ENCODE results near the gene NDC1.
A peak's percentile ranks its signal among the peaks of the same experiment; 100 is the strongest.

Gene NDC1

GRCh38 chr1:53811414-53811851, 26.7 kb downstream of the NDC1 start:
- Histone ChIP-seq H3K27me3 (replicated peaks; ENCODE audit: insufficient read depth, low read length) (no peaks in the 10 kb centered on the region), H3K9ac (ENCODE audit: low read length) (no peak overlapping the region), H3K4me3 (ENCODE audit: low read length) (no peak overlapping the region), H3K27ac (ENCODE audit: low read length) (no peak overlapping the region), H3K79me2 (ENCODE audit: low read length) (no peaks in the 10 kb centered on the region), H3K9me2 (replicated peaks; ENCODE audit: insufficient read depth, low read length) (no peaks in the 10 kb centered on the region), H4K20me1 (ENCODE audit: insufficient read depth, low read length) (no peaks in the 10 kb centered on the region), H2AFZ (ENCODE audit: low read length) (no peak overlapping the region), H3K4me2 (ENCODE audit: low read depth, low read length) (no peak overlapping the region), H3K4me1 (ENCODE audit: low read length) (no peaks in the 10 kb centered on the region), H3F3A (ENCODE audit: insufficient read depth, low read length) (no peaks in the 10 kb centered on the region), H3K9me3 (replicated peaks; ENCODE audit: insufficient read depth, low read length) (no peaks in the 10 kb centered on the region), H3K36me3 (replicated peaks; ENCODE audit: insufficient read depth, low read length) (no peaks in the 10 kb centered on the region; the same call in 1 of the 2 replicates)
- TF ChIP-seq CTCF (IDR thresholded peaks at IDR 0.05; ENCODE audit: low read length): peak; percentile 46
- no peak for TF ChIP-seq EZH2phosphoT487 (IDR thresholded peaks at IDR 0.05; ENCODE audit: low read length)
- TF ChIP-seq EZH2 (optimal IDR thresholded peaks at IDR 0.05; ENCODE audit: low read depth, low read length): no peak
- no peak for DNase-seq

- Histone ChIP-seq H3F3A (ENCODE audit: insufficient read depth, low read length) (no peaks in the 10 kb centered on the region), H3K4me2 (ENCODE audit: low read depth, low read length) (no peak overlapping the region), H3K4me3 (ENCODE audit: low read length) (no peak overlapping the region), H3K9me2 (replicated peaks; ENCODE audit: insufficient read depth, low read length) (no peaks in the 10 kb centered on the region), H3K27ac (ENCODE audit: low read length) (no peak overlapping the region), H3K4me1 (ENCODE audit: low read length) (no peaks in the 10 kb centered on the region), H4K20me1 (ENCODE audit: insufficient read depth, low read length) (no peaks in the 10 kb centered on the region), H3K9me3 (replicated peaks; ENCODE audit: insufficient read depth, low read length) (no peaks in the 10 kb centered on the region), H3K27me3 (replicated peaks; ENCODE audit: insufficient read depth, low read length) (no peaks in the 10 kb centered on the region), H3K9ac (ENCODE audit: low read length) (no peak overlapping the region), H2AFZ (ENCODE audit: low read length) (no peak overlapping the region), H3K79me2 (ENCODE audit: low read length) (no peaks in the 10 kb centered on the region), H3K36me3 (replicated peaks; ENCODE audit: insufficient read depth, low read length) (no peaks in the 10 kb centered on the region; the same call in 1 of the 2 replicates)
- no peak for DNase-seq
- TF ChIP-seq CTCF (IDR thresholded peaks at IDR 0.05; ENCODE audit: low read length): no peak
- TF ChIP-seq EZH2 (optimal IDR thresholded peaks at IDR 0.05; ENCODE audit: low read depth, low read length): no peak
- TF ChIP-seq EZH2phosphoT487 (IDR thresholded peaks at IDR 0.05; ENCODE audit: low read length): no peak
These were observed 27.6 kb downstream of the NDC1 start for GRCh38 chr1:53810497-53810896.

GRCh38 chr1:53810007-53810406, 28.1 kb downstream of the NDC1 start:
- no peaks in the 10 kb centered on the region for H3K9me2 ChIP-seq (replicated peaks; ENCODE audit: insufficient read depth, low read length)
- H3K36me3 ChIP-seq (replicated peaks; ENCODE audit: insufficient read depth, low read length): no peaks in the 10 kb centered on the region; the same call in 1 of the 2 replicates
- H3K4me2 ChIP-seq (ENCODE audit: low read depth, low read length): no peak overlapping the region
- H3K4me1 ChIP-seq (ENCODE audit: low read length): no peaks in the 10 kb centered on the region
- H3F3A ChIP-seq (ENCODE audit: insufficient read depth, low read length): no peaks in the 10 kb centered on the region
- H3K79me2 ChIP-seq (ENCODE audit: low read length): no peaks in the 10 kb centered on the region
- no peak overlapping the region for H3K9ac ChIP-seq (ENCODE audit: low read length)
- no peak for TF ChIP-seq EZH2 (optimal IDR thresholded peaks at IDR 0.05; ENCODE audit: low read depth, low read length)
- no peak for TF ChIP-seq CTCF (IDR thresholded peaks at IDR 0.05; ENCODE audit: low read length)
- no peak for TF ChIP-seq EZH2phosphoT487 (IDR thresholded peaks at IDR 0.05; ENCODE audit: low read length)
- H3K9me3 ChIP-seq (replicated peaks; ENCODE audit: insufficient read depth, low read length): no peaks in the 10 kb centered on the region
- no peak overlapping the region for H3K4me3 ChIP-seq (ENCODE audit: low read length)
- H3K27me3 ChIP-seq (replicated peaks; ENCODE audit: insufficient read depth, low read length): no peaks in the 10 kb centered on the region
- H4K20me1 ChIP-seq (ENCODE audit: insufficient read depth, low read length): no peaks in the 10 kb centered on the region
- no peak overlapping the region for H3K27ac ChIP-seq (ENCODE audit: low read length)
- no peak for DNase-seq
- no peak overlapping the region for H2AFZ ChIP-seq (ENCODE audit: low read length)
